GM19035 (cell line): Measurements from ENCODE around the gene SSTR1.

ENCODE experiments used
- ATAC-seq: cut with Tn5 transposase; IDR thresholded peaks from one replicate; pipeline ENCODE4 v1.9.1; 2021; ENCODE audit not compliant: unreplicated experiment

SSTR1 gene

GRCh38 chr14:38202444-38203191 lies 5.1 kb upstream of the SSTR1 start:
- no peak for ATAC-seq

- no peak for ATAC-seq
These were observed 3.6 kb upstream of the SSTR1 start for GRCh38 chr14:38203929-38204718.

GRCh38 chr14:38204719-38205115 lies 3.0 kb upstream of the SSTR1 start:
- ATAC-seq: no peak

- no peak for ATAC-seq
These were observed 2.4 kb upstream of the SSTR1 start for GRCh38 chr14:38205119-38205813.

- ATAC-seq: no peak
These were observed 1.6 kb upstream of the SSTR1 start for GRCh38 chr14:38205949-38206665.

- ATAC-seq: no peak
These were observed 871 bp upstream of the SSTR1 start for GRCh38 chr14:38206689-38207376.

GRCh38 chr14:38207377-38207735 lies 348 bp upstream of the SSTR1 start:
- no peak for ATAC-seq

GRCh38 chr14:38208618-38209562 lies 1.2 kb downstream of the SSTR1 start:
- ATAC-seq: no peak

- ATAC-seq: no peak
These were observed 2.2 kb downstream of the SSTR1 start for GRCh38 chr14:38209572-38210557.

- no peak for ATAC-seq
These were observed 3.0 kb downstream of the SSTR1 start for GRCh38 chr14:38210587-38211216.

GRCh38 chr14:38211255-38211735 lies 3.6 kb downstream of the SSTR1 start:
- ATAC-seq: no peak

GRCh38 chr14:38212111-38212510 lies 4.4 kb downstream of the SSTR1 start:
- no peak for ATAC-seq

- ATAC-seq: no peak
These were observed 5.3 kb downstream of the SSTR1 start for GRCh38 chr14:38213001-38213400.

GRCh38 chr14:38217553-38217952 lies 9.8 kb downstream of the SSTR1 start:
- no peak for ATAC-seq

GRCh38 chr14:38221077-38221476 lies 13.4 kb downstream of the SSTR1 start:
- no peak for ATAC-seq

GRCh38 chr14:38224338-38224737 lies 16.6 kb downstream of the SSTR1 start:
- no peak for ATAC-seq

GRCh38 chr14:38225946-38226345 lies 18.2 kb downstream of the SSTR1 start:
- no peak for ATAC-seq

GRCh38 chr14:38226366-38226765 lies 18.7 kb downstream of the SSTR1 start:
- no peak for ATAC-seq
